ENCODE data around the gene NTSR1.
A peak's percentile ranks its signal among the peaks of the same experiment; 100 is the strongest.

NTSR1 gene

DNA sequence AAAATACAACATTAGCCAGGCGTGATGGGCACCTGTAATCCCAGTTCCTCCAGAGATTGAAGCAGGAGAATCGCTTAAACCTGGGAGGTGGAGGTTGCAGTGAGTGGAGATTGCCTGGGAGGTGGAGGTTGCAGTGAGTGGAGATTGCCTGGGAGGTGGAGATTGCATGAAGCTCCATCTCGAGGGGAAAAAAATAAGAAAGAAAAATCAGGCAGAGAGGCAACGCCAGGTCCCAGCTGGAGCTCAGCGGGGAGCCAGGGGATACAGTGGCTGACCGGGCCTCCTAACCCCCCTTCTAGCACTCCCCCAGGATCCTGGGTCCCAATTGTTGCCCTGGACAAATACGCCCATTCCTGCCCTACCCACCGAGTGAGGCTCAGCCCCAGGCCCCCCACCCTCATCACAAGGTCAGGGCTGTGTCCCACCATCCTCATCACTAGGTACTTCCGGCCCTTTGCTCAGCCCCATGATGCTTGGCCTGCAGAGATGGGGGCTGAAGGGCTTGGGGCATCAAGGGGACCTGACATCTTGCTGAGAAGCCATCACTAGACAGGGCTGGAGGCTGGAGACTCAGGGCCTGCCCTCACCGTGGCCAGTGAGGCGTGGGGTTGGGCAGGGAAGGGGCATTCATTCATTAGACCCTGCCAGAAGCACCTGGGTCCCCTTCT, 97.9 kb downstream of the NTSR1 start:
- DNase-seq = no peak

- DNase-seq = no peak
Measured at GRCh38 chr20:62807444-62808210, 99.0 kb downstream of the NTSR1 start.

DNA sequence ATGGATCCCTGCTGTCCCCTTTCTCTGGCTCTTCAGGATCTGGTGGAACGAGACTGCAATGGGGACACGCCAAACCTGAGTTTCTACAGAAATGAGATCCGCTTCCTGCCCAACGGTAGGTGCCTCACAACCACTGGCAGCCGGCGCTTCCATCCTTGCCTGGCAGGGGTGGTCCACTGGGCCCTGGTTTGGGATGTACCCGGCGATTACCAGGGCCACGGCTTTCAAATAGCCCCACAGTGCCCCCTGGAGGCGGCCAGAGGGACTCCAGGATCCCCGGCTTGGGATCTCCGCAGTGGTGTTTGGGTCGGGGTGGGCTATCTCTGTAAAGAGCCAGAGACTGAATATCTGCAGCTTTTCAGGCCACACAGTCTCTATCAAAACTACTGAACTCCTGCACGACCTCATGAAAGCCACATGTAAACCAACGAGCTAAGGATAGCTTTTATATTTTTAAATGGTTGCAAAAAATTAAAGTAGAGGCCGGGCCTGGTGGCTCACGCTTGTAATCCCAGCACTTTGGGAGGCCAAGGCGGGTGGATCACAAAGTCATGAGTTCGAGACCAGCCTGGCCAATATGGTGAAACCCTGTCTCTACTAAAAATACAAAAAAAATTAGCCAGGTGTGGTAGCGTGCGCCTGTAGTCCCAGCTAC, 99.7 kb downstream of the NTSR1 start:
- peak; percentile 79 for DNase-seq

- no peak for DNase-seq
Measured at GRCh38 chr20:62809530-62810428, 101.1 kb downstream of the NTSR1 start.

DNA sequence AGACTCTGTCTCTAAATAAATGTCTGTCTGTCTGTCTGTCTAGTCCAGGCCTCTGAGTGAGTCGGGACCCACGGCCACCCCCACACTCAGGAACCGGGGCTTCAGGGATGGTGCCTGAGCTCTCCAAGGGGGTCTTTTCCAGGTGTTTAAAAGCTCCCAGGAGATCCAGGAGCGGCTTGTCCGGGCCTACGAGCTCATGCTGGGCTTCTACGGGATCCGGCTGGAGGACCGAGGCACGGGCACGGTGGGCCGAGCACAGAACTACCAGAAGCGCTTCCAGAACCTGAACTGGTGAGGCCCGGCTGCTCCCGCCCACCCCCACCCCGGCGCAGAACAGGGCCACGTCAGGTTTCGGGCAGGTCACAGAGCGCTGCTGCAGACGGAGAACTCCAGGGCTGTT, 102.7 kb downstream of the NTSR1 start:
- no peak for DNase-seq

- no peak for DNase-seq
Measured at GRCh38 chr20:62811720-62812119, 103.1 kb downstream of the NTSR1 start.

Measured in activated naive CD4-positive, alpha-beta T cell treated with Interleukin-2 at 50 U/mL for 16 hours (primary cell).